HG02973 (cell line): ENCODE data around the gene CFL1.
A peak's percentile ranks its signal among the peaks of the same experiment; 100 is the strongest.
"Not testable (repeated sequence)": the region's sequence is repeated elsewhere in the genome, so short reads cannot be mapped to it uniquely, and the experiment has no call there.

Source experiments
- ATAC-seq: cut with Tn5 transposase; IDR thresholded peaks from one replicate; pipeline ENCODE4 v1.9.1; 2021; ENCODE audit warnings: moderate library complexity; ENCODE audit not compliant: unreplicated experiment

CFL1 gene

GRCh38 chr11:65844231-65844872, 13.6 kb downstream of the CFL1 start:
- ATAC-seq = no peak

- ATAC-seq = no peak
Observed at GRCh38 chr11:65843811-65844210, 14.2 kb downstream of the CFL1 start.

GRCh38 chr11:65842144-65842543, 15.8 kb downstream of the CFL1 start:
- ATAC-seq = no peak

GRCh38 chr11:65834202-65834601, 23.8 kb downstream of the CFL1 start:
- no peak for ATAC-seq

GRCh38 chr11:65833297-65834030, 24.5 kb downstream of the CFL1 start, which contains the start of gene SNX32:
TSS of gene SNX32 (plus strand) at chr11:65833963. CDS start at chr11:65834066, 103 bp downstream.
- peak; percentile 78 for ATAC-seq

GRCh38 chr11:65832231-65832630, 25.7 kb downstream of the CFL1 start:
- not testable (repeated sequence) for ATAC-seq

- no peak for ATAC-seq
Observed at GRCh38 chr11:65829459-65829858, 28.5 kb downstream of the CFL1 start.

GRCh38 chr11:65826984-65827735, 30.8 kb downstream of the CFL1 start:
- no peak for ATAC-seq

- ATAC-seq = no peak
Observed at GRCh38 chr11:65822776-65823528, 35.0 kb downstream of the CFL1 start.

- ATAC-seq = no peak
Observed at GRCh38 chr11:65821107-65821506, 36.9 kb downstream of the CFL1 start.

GRCh38 chr11:65817835-65818680, 39.9 kb downstream of the CFL1 start:
- ATAC-seq = peak; percentile 68

- ATAC-seq = no peak
Observed at GRCh38 chr11:65817312-65817834, 40.6 kb downstream of the CFL1 start.

- ATAC-seq = no peak
Observed at GRCh38 chr11:65816696-65817095, 41.3 kb downstream of the CFL1 start.

- no peak for ATAC-seq
Observed at GRCh38 chr11:65814986-65815565, 42.9 kb downstream of the CFL1 start.

- no peak for ATAC-seq
Observed at GRCh38 chr11:65814131-65814985, 43.6 kb downstream of the CFL1 start.

- no peak for ATAC-seq
Observed at GRCh38 chr11:65811764-65812475, 46.1 kb downstream of the CFL1 start.

GRCh38 chr11:65810046-65810868, 47.7 kb downstream of the CFL1 start:
- ATAC-seq = no peak
